ENCODE data around the gene ULK2.

- TF ChIP-seq, protein P1, sequence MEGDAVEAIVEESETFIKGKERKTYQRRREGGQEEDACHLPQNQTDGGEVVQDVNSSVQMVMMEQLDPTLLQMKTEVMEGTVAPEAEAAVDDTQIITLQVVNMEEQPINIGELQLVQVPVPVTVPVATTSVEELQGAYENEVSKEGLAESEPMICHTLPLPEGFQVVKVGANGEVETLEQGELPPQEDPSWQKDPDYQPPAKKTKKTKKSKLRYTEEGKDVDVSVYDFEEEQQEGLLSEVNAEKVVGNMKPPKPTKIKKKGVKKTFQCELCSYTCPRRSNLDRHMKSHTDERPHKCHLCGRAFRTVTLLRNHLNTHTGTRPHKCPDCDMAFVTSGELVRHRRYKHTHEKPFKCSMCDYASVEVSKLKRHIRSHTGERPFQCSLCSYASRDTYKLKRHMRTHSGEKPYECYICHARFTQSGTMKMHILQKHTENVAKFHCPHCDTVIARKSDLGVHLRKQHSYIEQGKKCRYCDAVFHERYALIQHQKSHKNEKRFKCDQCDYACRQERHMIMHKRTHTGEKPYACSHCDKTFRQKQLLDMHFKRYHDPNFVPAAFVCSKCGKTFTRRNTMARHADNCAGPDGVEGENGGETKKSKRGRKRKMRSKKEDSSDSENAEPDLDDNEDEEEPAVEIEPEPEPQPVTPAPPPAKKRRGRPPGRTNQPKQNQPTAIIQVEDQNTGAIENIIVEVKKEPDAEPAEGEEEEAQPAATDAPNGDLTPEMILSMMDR (IDR thresholded peaks at IDR 0.05; ENCODE audit: low read depth, low read length), result no peak
- TF ChIP-seq EZH2phosphoT487 (IDR thresholded peaks at IDR 0.05; ENCODE audit: low read depth), result no peak
These were observed 116.9 kb downstream of the ULK2 start for GRCh38 chr17:19750835-19751234.

All from OCI-LY3 (cell line).